Measurements from ENCODE around the gene ZNF567.

DNA sequence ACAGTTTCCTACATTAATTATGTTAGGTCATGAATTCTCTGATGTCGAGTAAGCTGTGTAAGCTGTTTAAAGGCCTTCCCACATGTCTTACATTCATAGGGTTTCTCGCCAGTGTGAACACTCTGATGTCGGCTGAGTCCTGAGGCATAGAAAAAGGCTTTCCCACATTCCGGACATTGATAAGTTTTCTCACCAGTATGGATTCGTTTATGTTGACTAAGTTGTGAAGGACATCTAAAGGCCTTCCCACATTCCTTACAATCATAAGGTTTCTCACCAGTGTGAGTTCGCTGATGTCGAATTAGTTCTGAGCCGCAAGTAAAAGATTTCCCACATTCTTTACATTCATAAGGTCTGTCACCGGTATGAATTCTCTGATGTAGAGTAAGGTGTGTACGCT is 60.3 kb downstream of the ZNF567 start:
- no peak for TF ChIP-seq ZNF394 (tag by site-specific recombination; IDR thresholded peaks at IDR 0.05; ENCODE audit: borderline replicate concordance)
- TF ChIP-seq, protein P1, sequence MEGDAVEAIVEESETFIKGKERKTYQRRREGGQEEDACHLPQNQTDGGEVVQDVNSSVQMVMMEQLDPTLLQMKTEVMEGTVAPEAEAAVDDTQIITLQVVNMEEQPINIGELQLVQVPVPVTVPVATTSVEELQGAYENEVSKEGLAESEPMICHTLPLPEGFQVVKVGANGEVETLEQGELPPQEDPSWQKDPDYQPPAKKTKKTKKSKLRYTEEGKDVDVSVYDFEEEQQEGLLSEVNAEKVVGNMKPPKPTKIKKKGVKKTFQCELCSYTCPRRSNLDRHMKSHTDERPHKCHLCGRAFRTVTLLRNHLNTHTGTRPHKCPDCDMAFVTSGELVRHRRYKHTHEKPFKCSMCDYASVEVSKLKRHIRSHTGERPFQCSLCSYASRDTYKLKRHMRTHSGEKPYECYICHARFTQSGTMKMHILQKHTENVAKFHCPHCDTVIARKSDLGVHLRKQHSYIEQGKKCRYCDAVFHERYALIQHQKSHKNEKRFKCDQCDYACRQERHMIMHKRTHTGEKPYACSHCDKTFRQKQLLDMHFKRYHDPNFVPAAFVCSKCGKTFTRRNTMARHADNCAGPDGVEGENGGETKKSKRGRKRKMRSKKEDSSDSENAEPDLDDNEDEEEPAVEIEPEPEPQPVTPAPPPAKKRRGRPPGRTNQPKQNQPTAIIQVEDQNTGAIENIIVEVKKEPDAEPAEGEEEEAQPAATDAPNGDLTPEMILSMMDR (tag by site-specific recombination; IDR thresholded peaks at IDR 0.05) = no peak
- no peak for TF ChIP-seq ZNF76 (tag by site-specific recombination; IDR thresholded peaks at IDR 0.05; ENCODE audit: borderline replicate concordance, low read depth)
